ENCODE measurements around the gene NOL4L.

DNA sequence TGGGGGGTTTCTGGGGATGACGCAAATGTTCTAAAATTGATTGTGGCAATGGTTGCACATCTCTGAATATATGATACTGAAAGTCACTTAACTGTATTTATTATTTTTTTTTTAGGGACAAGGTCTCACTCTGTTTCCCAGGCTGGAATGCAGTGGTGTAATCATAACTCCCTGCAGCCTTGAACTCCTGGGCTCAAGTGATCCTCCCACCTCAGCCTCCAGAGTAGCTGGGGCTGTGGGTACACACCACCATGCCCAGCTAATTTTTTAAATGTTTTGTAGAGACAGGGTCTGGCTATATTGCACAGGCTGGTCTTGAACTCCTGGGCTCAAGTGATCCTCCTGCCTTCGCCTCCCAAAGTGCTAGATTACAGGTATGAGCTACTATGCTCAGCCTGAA, 33.4 kb downstream of the NOL4L start:
- TF ChIP-seq, protein P1, sequence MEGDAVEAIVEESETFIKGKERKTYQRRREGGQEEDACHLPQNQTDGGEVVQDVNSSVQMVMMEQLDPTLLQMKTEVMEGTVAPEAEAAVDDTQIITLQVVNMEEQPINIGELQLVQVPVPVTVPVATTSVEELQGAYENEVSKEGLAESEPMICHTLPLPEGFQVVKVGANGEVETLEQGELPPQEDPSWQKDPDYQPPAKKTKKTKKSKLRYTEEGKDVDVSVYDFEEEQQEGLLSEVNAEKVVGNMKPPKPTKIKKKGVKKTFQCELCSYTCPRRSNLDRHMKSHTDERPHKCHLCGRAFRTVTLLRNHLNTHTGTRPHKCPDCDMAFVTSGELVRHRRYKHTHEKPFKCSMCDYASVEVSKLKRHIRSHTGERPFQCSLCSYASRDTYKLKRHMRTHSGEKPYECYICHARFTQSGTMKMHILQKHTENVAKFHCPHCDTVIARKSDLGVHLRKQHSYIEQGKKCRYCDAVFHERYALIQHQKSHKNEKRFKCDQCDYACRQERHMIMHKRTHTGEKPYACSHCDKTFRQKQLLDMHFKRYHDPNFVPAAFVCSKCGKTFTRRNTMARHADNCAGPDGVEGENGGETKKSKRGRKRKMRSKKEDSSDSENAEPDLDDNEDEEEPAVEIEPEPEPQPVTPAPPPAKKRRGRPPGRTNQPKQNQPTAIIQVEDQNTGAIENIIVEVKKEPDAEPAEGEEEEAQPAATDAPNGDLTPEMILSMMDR (IDR thresholded peaks at IDR 0.05), result no peak
- TF ChIP-seq POLR2AphosphoS5 (IDR thresholded peaks at IDR 0.05) (no peak), POLR2A (IDR thresholded peaks at IDR 0.05) (no peak)

All from suprapubic skin (tissue), 4 donors.